ENCODE measurements around the gene TCAIM.

- TF ChIP-seq POLR2A (IDR thresholded peaks at IDR 0.05; ENCODE audit: low read length) (no peak), GATA1 (IDR thresholded peaks at IDR 0.05; ENCODE audit: low read depth, low read length) (no peak)
These were observed 76.0 kb downstream of the TCAIM start for GRCh38 chr3:44414517-44415090.

Data from erythroblast (primary cell).